Esophagus (tissue), 2 donors: Measurements from ENCODE around the gene FNDC3B. TPM values are rescaled to one million over a fixed set of nuclear protein-coding genes. Genes with fewer than 3 reads are reported as not detected.

Experiments
- H3K27ac ChIP-seq, 2 donors: one replicate each; pipeline ENCODE4 v1.5.1; 2013; ENCODE audit warnings: low read depth in 2 of 2, mild to moderate bottlenecking in 2 of 2, inconsistent platforms in 1 of 2, low read length in 1 of 2, moderate library complexity in 1 of 2
- H3K27me3 ChIP-seq, 2 donors: one replicate each; pipeline ENCODE4 v1.6.1; 2013; ENCODE audit warnings: low read length in 2 of 2, control low read depth in 1 of 2, mild to moderate bottlenecking in 1 of 2; ENCODE audit not compliant: insufficient read depth in 2 of 2, control insufficient read depth in 1 of 2
- H3K36me3 ChIP-seq, 2 donors: one replicate each; pipeline ENCODE4 v1.6.1; 2013; ENCODE audit warnings: low read length in 1 of 2; ENCODE audit not compliant: control insufficient read depth in 2 of 2, insufficient read depth in 2 of 2
- H3K4me1 ChIP-seq, 2 donors: one replicate each; pipeline ENCODE4 v1.6.1; 2013; ENCODE audit warnings: low read length in 1 of 2; ENCODE audit not compliant: control insufficient read depth in 2 of 2, insufficient read depth in 2 of 2
- H3K4me3 ChIP-seq, 2 donors: one replicate each; pipeline ENCODE4 v1.5.1; 2013; ENCODE audit warnings: low read length in 2 of 2, mild to moderate bottlenecking in 2 of 2, low read depth in 1 of 2, moderate library complexity in 1 of 2
- H3K9me3 ChIP-seq, 2 donors: one replicate each; pipeline ENCODE4 v1.6.1; 2013; ENCODE audit warnings: mild to moderate bottlenecking in 2 of 2, low read depth in 1 of 2, low read length in 1 of 2, moderate library complexity in 1 of 2; ENCODE audit not compliant: control insufficient read depth in 2 of 2, insufficient read depth in 1 of 2
- WGBS, 2 donors: extraction: QIAGEN DNeasy Blood & Tissue Kit; methylation state at CpG; one replicate each; pipeline ENCODE4 v1.1.7; 2013; 5-methylcytosine and 5-hydroxymethylcytosine counted together
- polyA plus RNA-seq, 2 donors: library from polyadenylated mRNA; stranded (reverse); fragments of 200-250 nt; gene quantifications; one replicate each; pipeline ENCODE4 v1.2.3, GENCODE V29; 2013
- donor health status: healthy with polysubstance abuse.
- donor health status: Bipolar disorder and iron deficiency.

The FNDC3B gene
- polyA plus RNA-seq, 2 donors: 2.8 to 3.3 TPM

DNA sequence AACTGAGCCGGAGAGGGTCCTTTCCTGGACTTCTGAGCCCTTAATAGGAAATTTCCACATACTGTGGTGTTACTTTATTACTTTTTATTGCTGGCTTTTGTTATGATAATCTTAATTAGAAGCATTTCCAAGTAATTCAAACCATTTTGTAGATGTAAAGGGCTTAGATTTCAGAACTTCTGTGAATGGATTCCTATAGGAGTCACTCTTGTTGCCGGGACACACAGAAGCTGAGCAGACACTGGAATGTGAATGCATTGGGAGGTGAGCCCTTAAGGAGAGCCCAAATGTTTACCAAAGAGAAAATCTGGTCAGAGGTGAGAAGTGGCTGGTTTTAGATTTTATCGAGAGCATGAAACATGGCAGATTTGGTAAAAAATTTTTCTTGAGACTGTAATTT lies 87.4 kb downstream of the FNDC3B start:
- Histone ChIP-seq H3K36me3 (no peaks in the 10 kb centered on the region), H3K4me3 (no peak overlapping the region), H3K4me1 (peaks cover 0 to 2% of the 10 kb centered on the region in 2 donors), H3K9me3 (no peaks in the 10 kb centered on the region), H3K27ac (peak overlapping the region; percentile 30 to 39), H3K27me3 (no peaks in the 10 kb centered on the region)
- 75 to 79% methylated on average over 3 of the region's 3 CpGs for WGBS, 2 donors

GRCh38 chr3:172127141-172127540 lies 87.8 kb downstream of the FNDC3B start:
- Histone ChIP-seq H3K27me3 (no peaks in the 10 kb centered on the region), H3K36me3 (no peaks in the 10 kb centered on the region), H3K27ac (no peak overlapping the region), H3K4me3 (no peak overlapping the region), H3K9me3 (no peaks in the 10 kb centered on the region), H3K4me1 (peaks cover 0 to 2% of the 10 kb centered on the region in 2 donors)
- 74 to 77% methylated on average over 2 of the region's 2 CpGs for WGBS, 2 donors

DNA sequence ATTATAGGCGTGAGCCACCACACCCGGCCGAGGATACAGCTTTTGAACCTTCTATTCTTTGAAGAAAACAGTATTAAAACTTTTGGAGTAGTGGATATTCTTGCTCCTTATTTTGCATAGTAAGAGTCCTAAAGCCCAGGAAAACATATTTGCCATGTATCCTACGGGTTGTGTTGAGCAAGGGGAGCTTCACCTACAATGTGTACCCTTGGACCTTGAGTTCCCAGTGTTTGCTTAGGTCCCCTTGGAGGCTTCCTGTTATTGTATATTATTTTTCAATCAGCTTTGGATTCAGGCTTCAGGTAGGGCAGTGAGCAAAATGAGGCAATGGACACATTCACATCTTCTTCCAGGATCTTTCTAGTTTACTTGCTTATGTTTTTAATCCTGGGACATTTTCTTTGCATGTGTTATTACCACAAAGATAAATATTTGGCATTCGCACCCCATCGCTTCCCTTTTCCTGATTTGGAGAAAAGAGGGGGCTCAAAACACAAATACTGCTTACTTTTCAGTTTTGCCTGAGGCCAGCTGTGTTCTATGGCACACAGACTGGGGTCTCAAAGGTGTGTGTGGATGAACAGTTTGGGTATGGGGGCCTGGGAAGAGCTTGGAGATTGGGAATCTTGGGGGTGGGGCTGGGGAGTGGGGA lies 88.7 kb downstream of the FNDC3B start:
- H3K4me1 ChIP-seq: peaks cover 0 to 2% of the 10 kb centered on the region in 2 donors

DNA sequence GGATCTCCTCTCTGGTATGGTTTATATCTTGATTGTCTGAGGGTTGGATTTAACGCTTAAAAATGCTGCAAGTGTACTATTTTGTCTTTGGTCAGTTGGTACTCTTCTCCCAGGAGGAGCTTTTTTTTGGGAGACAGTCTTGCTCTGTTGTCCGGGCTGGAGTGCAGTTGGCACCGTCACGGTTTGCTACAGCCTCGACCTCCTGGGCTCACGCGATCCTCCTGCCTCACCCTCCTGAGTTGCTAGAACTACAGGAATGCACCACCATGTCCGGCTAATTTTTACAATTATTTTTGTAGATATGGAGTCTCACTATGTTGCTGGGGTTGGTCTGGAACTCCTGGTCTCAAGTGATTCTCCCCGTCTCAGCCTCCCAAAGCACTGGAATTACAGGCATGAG lies 89.5 kb downstream of the FNDC3B start:
- 97% methylated on average over 9 of the region's 9 CpGs for WGBS, 2 donors
- Histone ChIP-seq H3K36me3 (no peaks in the 10 kb centered on the region), H3K9me3 (no peaks in the 10 kb centered on the region), H3K4me1 (peaks cover 0 to 2% of the 10 kb centered on the region in 2 donors), H3K27ac (no peak overlapping the region), H3K27me3 (no peaks in the 10 kb centered on the region), H3K4me3 (no peak overlapping the region)

More for the DNA sequence above, 88.7 kb downstream of the FNDC3B start:
- no peaks in the 10 kb centered on the region for H3K36me3 ChIP-seq
- no peaks in the 10 kb centered on the region for H3K9me3 ChIP-seq
- H3K27ac ChIP-seq: peak overlapping the region in 1 of 2 donors; percentile 37
- no peaks in the 10 kb centered on the region for H3K27me3 ChIP-seq
- no peak overlapping the region for H3K4me3 ChIP-seq
- WGBS, 2 donors: 92 to 94% methylated on average over 6 of the region's 6 CpGs

GRCh38 chr3:172129498-172129849 lies 90.1 kb downstream of the FNDC3B start:
- Histone ChIP-seq H3K4me3 (no peak overlapping the region), H3K4me1 (peaks cover 0 to 2% of the 10 kb centered on the region in 2 donors)

GRCh38 chr3:172129850-172130716 lies 90.7 kb downstream of the FNDC3B start:
- peak overlapping the region; percentile 7 to 49 for H3K27ac ChIP-seq
- WGBS, 2 donors: 33 to 43% methylated on average over 16 of the region's 16 CpGs
- peaks cover 0 to 2% of the 10 kb centered on the region in 2 donors for H3K4me1 ChIP-seq
- H3K36me3 ChIP-seq: no peaks in the 10 kb centered on the region
- no peaks in the 10 kb centered on the region for H3K9me3 ChIP-seq
- H3K27me3 ChIP-seq: no peaks in the 10 kb centered on the region
- H3K4me3 ChIP-seq: no peak overlapping the region

More at GRCh38 chr3:172129498-172129849, 90.1 kb downstream of the FNDC3B start:
- Histone ChIP-seq H3K9me3 (no peaks in the 10 kb centered on the region), H3K27ac (no peak overlapping the region), H3K36me3 (no peaks in the 10 kb centered on the region), H3K27me3 (no peaks in the 10 kb centered on the region)
- 29 to 48% methylated on average over 1 of the region's 1 CpG for WGBS, 2 donors

DNA sequence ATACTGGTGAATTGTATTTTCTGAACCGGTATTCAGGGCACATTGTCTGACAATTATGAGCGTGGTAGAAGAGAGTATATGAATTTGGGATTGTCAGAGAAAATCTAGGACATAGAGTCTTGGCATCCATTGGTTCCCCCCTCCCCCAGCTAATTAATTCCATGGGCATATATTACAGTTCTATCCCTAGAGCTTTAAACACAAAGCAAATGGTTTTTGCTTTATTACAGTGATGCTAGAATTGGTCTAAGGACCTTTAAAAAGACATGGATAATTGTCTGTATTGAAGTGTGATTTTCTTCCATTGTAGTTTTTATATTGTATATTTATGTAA lies 91.3 kb downstream of the FNDC3B start:
- Histone ChIP-seq H3K27ac (peak overlapping the region; percentile 7 to 49), H3K27me3 (no peaks in the 10 kb centered on the region), H3K9me3 (no peaks in the 10 kb centered on the region), H3K4me3 (no peak overlapping the region), H3K36me3 (no peaks in the 10 kb centered on the region), H3K4me1 (peaks cover 0 to 2% of the 10 kb centered on the region in 2 donors)
- 51 to 58% methylated on average over 2 of the region's 2 CpGs for WGBS, 2 donors

- 57 to 85% methylated on average over 1 of the region's 1 CpG for WGBS, 2 donors
- Histone ChIP-seq H3K36me3 (no peaks in the 10 kb centered on the region), H3K9me3 (no peaks in the 10 kb centered on the region), H3K4me3 (no peak overlapping the region), H3K27ac (no peak overlapping the region), H3K4me1 (peaks cover 0 to 2% of the 10 kb centered on the region in 2 donors), H3K27me3 (no peaks in the 10 kb centered on the region)
Measured at GRCh38 chr3:172131746-172132145, 92.4 kb downstream of the FNDC3B start.

- Histone ChIP-seq H3K4me3 (no peak overlapping the region), H3K36me3 (no peaks in the 10 kb centered on the region), H3K27me3 (no peaks in the 10 kb centered on the region), H3K9me3 (no peaks in the 10 kb centered on the region), H3K27ac (no peak overlapping the region), H3K4me1 (peaks cover 0 to 2% of the 10 kb centered on the region in 2 donors)
- 71 to 81% methylated on average over 4 of the region's 4 CpGs for whole genome bisulfite sequencing, 2 donors
Measured at GRCh38 chr3:172132159-172132586, 92.8 kb downstream of the FNDC3B start.
